ENCODE data around the gene ARIH2. TPM values are rescaled to one million over a fixed set of nuclear protein-coding genes. Genes with fewer than 3 reads are reported as not detected.

The ARIH2 gene
- total and polyA plus RNA-seq, 2 of the 4 experiments (the other 2 are of a cell fraction) = 62.3 to 93.7 TPM

- CTCF ChIA-PET = interaction anchor here (0.5 kb wide), 1 partner anchor 31 kb away, joined by 3 read pairs; no protein-coding TSS in a partner anchor
- no TSS peak for BruUV-seq (replicated peaks)
- POLR2A ChIA-PET (ENCODE audit: unreplicated experiment) = interaction anchor here (0.5 kb wide), 1 partner anchor 33 kb away, joined by 3 read pairs; the partner anchor contains the start of gene ARIH2
These were observed 32.9 kb upstream of the ARIH2 start for GRCh38 chr3:48885753-48886152.

More at GRCh38 chr3:48885753-48886152, 32.9 kb upstream of the ARIH2 start:
- Histone ChIP-seq H3K4ac (ENCODE audit: low read depth, low read length) (no peak overlapping the region), H3K27me3 (ENCODE audit: control insufficient read depth, insufficient read depth, low read length) (no peaks in the 10 kb centered on the region), H3K36me3 (ENCODE audit: control insufficient read depth, insufficient read depth, low read length) (peaks cover 6% of the 10 kb centered on the region), H3K4me2 (ENCODE audit: low read depth, low read length) (no peak overlapping the region), H2BK20ac (ENCODE audit: low read depth, low read length) (no peak overlapping the region), H2AK5ac (ENCODE audit: low read depth, low read length) (no peak overlapping the region), H3K4me1 (ENCODE audit: control insufficient read depth, insufficient read depth, low read length) (no peaks in the 10 kb centered on the region), H4K8ac (ENCODE audit: low read depth in 2 of 2, low read length in 2 of 2) (no peak overlapping the region), H2BK120ac (ENCODE audit: low read depth, low read length) (no peak overlapping the region), H2BK5ac (ENCODE audit: low read depth, low read length, poor library complexity, severe bottlenecking) (no peak overlapping the region), H3K79me1 (ENCODE audit: low read depth in 1 of 2, low read length in 2 of 2) (peaks cover 0 to 6% of the 10 kb centered on the region in 2 experiments; a peak in 2 of 4 replicates), H4K5ac (ENCODE audit: low read depth, low read length) (no peak overlapping the region), H4K91ac (ENCODE audit: insufficient read depth, low read depth, low read length) (no peak overlapping the region), H2AK9ac (replicated peaks; ENCODE audit: low read depth, low read length, poor library complexity) (no peak overlapping the region), H3K4me3 (ENCODE audit: insufficient read depth, low read depth, low read length) (no peak overlapping the region), H3K18ac (ENCODE audit: low read depth, low read length) (no peak overlapping the region), H3K56ac (ENCODE audit: extremely low read depth, insufficient read depth, low read length) (no peak overlapping the region), H3K23ac (ENCODE audit: low read depth, low read length) (no peak overlapping the region), H3K9ac (ENCODE audit: low read depth, low read length) (no peak overlapping the region), H3K9me1 (ENCODE audit: insufficient read depth, low read length) (peaks cover 9% of the 10 kb centered on the region; the same call in 1 of the 2 replicates), H2AFZ (replicated peaks; ENCODE audit: low read length, poor library complexity) (no peak overlapping the region), H4K20me1 (ENCODE audit: insufficient read depth, low read length) (no peaks in the 10 kb centered on the region; the same call in 1 of the 2 replicates), H3K14ac (replicated peaks; ENCODE audit: low read depth, low read length) (no peak overlapping the region), H3K9me3 (ENCODE audit: control insufficient read depth, insufficient read depth, low read length) (no peaks in the 10 kb centered on the region), H3K27ac (ENCODE audit: insufficient read depth, low read length) (no peak overlapping the region), H2BK15ac (ENCODE audit: low read depth, low read length) (no peak overlapping the region)
- no peak for DNase-seq
- in situ Hi-C loops (cut with MboI; ENCODE audit: low sequenced_read_pairs) (no loop called here), dilution Hi-C loops (cut with HindIII; ENCODE audit: low sequenced_read_pairs, unreplicated experiment) (no loop called here), intact Hi-C loops (cut with micrococcal nuclease) (no loop called here)
- ATAC-seq (ENCODE audit: low read depth) = no peak
- TF ChIP-seq USF2 (IDR thresholded peaks at IDR 0.05; ENCODE audit: low read depth, low read length) = no peak
- no peak for TF ChIP-seq CTCF (conservative IDR thresholded peaks at IDR 0.05; ENCODE audit: low read depth, low read length)
- no peak for TF ChIP-seq NFE2L2 (IDR thresholded peaks at IDR 0.05; ENCODE audit: low read depth, low read length)
- no peak for TF ChIP-seq FOS (IDR thresholded peaks at IDR 0.05; ENCODE audit: low read depth, low read length)
- TF ChIP-seq RAD21 (IDR thresholded peaks at IDR 0.05; ENCODE audit: low read length) = no peak
- no peak for TF ChIP-seq MXI1 (IDR thresholded peaks at IDR 0.05; ENCODE audit: borderline replicate concordance, low read depth, low read length)
- no peak for TF ChIP-seq BHLHE40 (IDR thresholded peaks at IDR 0.05; ENCODE audit: low read depth, low read length)
- TF ChIP-seq RCOR1 (IDR thresholded peaks at IDR 0.05; ENCODE audit: insufficient replicate concordance, low read length) = no peak
- TF ChIP-seq SMC3 (IDR thresholded peaks at IDR 0.05; ENCODE audit: low read depth, low read length) = no peak
- no peak for TF ChIP-seq CHD1 (IDR thresholded peaks at IDR 0.05; ENCODE audit: low read depth, low read length)
- no peak for TF ChIP-seq ELK1 (IDR thresholded peaks at IDR 0.05; ENCODE audit: borderline replicate concordance, low read depth, low read length)
- TF ChIP-seq MAZ (IDR thresholded peaks at IDR 0.05; ENCODE audit: borderline replicate concordance, low read depth, low read length) = no peak
- TF ChIP-seq MAFK (IDR thresholded peaks at IDR 0.05; ENCODE audit: low read depth, low read length) = no peak
- TF ChIP-seq POLR2A (IDR thresholded peaks at IDR 0.05; ENCODE audit: low read depth, low read length) = no peak
- no peak for TF ChIP-seq RFX5 (IDR thresholded peaks at IDR 0.05; ENCODE audit: low read depth, low read length)
- no peak for TF ChIP-seq CEBPB (IDR thresholded peaks at IDR 0.05; ENCODE audit: low read depth, low read length)

Measured in IMR-90 (cell line).